ENCODE measurements around the gene ZFAND3. TPM values are rescaled to one million over a fixed set of nuclear protein-coding genes. Genes with fewer than 3 reads are reported as not detected.
"Not testable (repeated sequence)": the region's sequence is repeated elsewhere in the genome, so short reads cannot be mapped to it uniquely, and the experiment has no call there.

The ZFAND3 gene
- total RNA-seq, 1 experiment from 2014 or later = 34.7 TPM

GRCh38 chr6:37880602-37881001, 61.1 kb downstream of the ZFAND3 start:
- in situ Hi-C loops (cut with HindIII; ENCODE audit: low sequenced_read_pairs); DNase-seq (ENCODE audit: low spot score): not testable (repeated sequence)

GRCh38 chr6:37882292-37882691, 62.8 kb downstream of the ZFAND3 start:
- DNase-seq (ENCODE audit: low spot score) = no peak
- in situ Hi-C loops (cut with HindIII; ENCODE audit: low sequenced_read_pairs) = no loop called here

- in situ Hi-C loops (cut with HindIII; ENCODE audit: low sequenced_read_pairs) = no loop called here
- DNase-seq (ENCODE audit: low spot score) = no peak
These were observed 63.3 kb downstream of the ZFAND3 start for GRCh38 chr6:37882724-37883413.

GRCh38 chr6:37884548-37884947, 65.0 kb downstream of the ZFAND3 start:
- DNase-seq (ENCODE audit: low spot score) = no peak
- in situ Hi-C loops (cut with HindIII; ENCODE audit: low sequenced_read_pairs) = no loop called here

- DNase-seq (ENCODE audit: low spot score) = no peak
- in situ Hi-C loops (cut with HindIII; ENCODE audit: low sequenced_read_pairs) = no loop called here
These were observed 69.5 kb downstream of the ZFAND3 start for GRCh38 chr6:37889051-37889450.

GRCh38 chr6:37889486-37889885, 70.0 kb downstream of the ZFAND3 start:
- no peak for DNase-seq (ENCODE audit: low spot score)
- in situ Hi-C loops (cut with HindIII; ENCODE audit: low sequenced_read_pairs) = no loop called here

GRCh38 chr6:37891072-37891471, 71.5 kb downstream of the ZFAND3 start:
- no peak for DNase-seq (ENCODE audit: low spot score)
- in situ Hi-C loops (cut with HindIII; ENCODE audit: low sequenced_read_pairs) = no loop called here

- in situ Hi-C loops (cut with HindIII; ENCODE audit: low sequenced_read_pairs) = no loop called here
- DNase-seq (ENCODE audit: low spot score) = no peak
These were observed 73.7 kb downstream of the ZFAND3 start for GRCh38 chr6:37893257-37893656.

GRCh38 chr6:37893734-37894133, 74.2 kb downstream of the ZFAND3 start:
- in situ Hi-C loops (cut with HindIII; ENCODE audit: low sequenced_read_pairs); DNase-seq (ENCODE audit: low spot score): not testable (repeated sequence)

- DNase-seq (ENCODE audit: low spot score) = no peak
- in situ Hi-C loops (cut with HindIII; ENCODE audit: low sequenced_read_pairs) = no loop called here
These were observed 75.1 kb downstream of the ZFAND3 start for GRCh38 chr6:37894585-37894984.

- no peak for DNase-seq (ENCODE audit: low spot score)
These were observed 77.8 kb downstream of the ZFAND3 start for GRCh38 chr6:37897321-37897720.

GRCh38 chr6:37897818-37898515, 78.4 kb downstream of the ZFAND3 start:
- no peak for DNase-seq (ENCODE audit: low spot score)
- in situ Hi-C loops (cut with HindIII; ENCODE audit: low sequenced_read_pairs) = no loop called here

More at GRCh38 chr6:37897321-37897720, 77.8 kb downstream of the ZFAND3 start:
- in situ Hi-C loops (cut with HindIII; ENCODE audit: low sequenced_read_pairs) = no loop called here

GRCh38 chr6:37903351-37904340, 84.1 kb downstream of the ZFAND3 start:
- no peak for DNase-seq (ENCODE audit: low spot score)
- in situ Hi-C loops (cut with HindIII; ENCODE audit: low sequenced_read_pairs) = no loop called here

- no peak for DNase-seq (ENCODE audit: low spot score)
- in situ Hi-C loops (cut with HindIII; ENCODE audit: low sequenced_read_pairs) = no loop called here
These were observed 85.1 kb downstream of the ZFAND3 start for GRCh38 chr6:37904590-37904989.

GRCh38 chr6:37906121-37906520, 86.6 kb downstream of the ZFAND3 start:
- in situ Hi-C loops (cut with HindIII; ENCODE audit: low sequenced_read_pairs) = no loop called here
- DNase-seq (ENCODE audit: low spot score) = no peak

- in situ Hi-C loops (cut with HindIII; ENCODE audit: low sequenced_read_pairs) = no loop called here
These were observed 91.5 kb downstream of the ZFAND3 start for GRCh38 chr6:37910998-37911397.

GRCh38 chr6:37913210-37913609, 93.7 kb downstream of the ZFAND3 start:
- in situ Hi-C loops (cut with HindIII; ENCODE audit: low sequenced_read_pairs) = no loop called here
- DNase-seq (ENCODE audit: low spot score) = no peak

More at GRCh38 chr6:37910998-37911397, 91.5 kb downstream of the ZFAND3 start:
- DNase-seq (ENCODE audit: low spot score) = no peak

GRCh38 chr6:37915463-37915862, 95.9 kb downstream of the ZFAND3 start:
- DNase-seq (ENCODE audit: low spot score) = no peak
- in situ Hi-C loops (cut with HindIII; ENCODE audit: low sequenced_read_pairs) = no loop called here

GRCh38 chr6:37916149-37916548, 96.6 kb downstream of the ZFAND3 start:
- DNase-seq (ENCODE audit: low spot score) = no peak
- in situ Hi-C loops (cut with HindIII; ENCODE audit: low sequenced_read_pairs) = no loop called here

- no peak for DNase-seq (ENCODE audit: low spot score)
- in situ Hi-C loops (cut with HindIII; ENCODE audit: low sequenced_read_pairs) = no loop called here
These were observed 97.1 kb downstream of the ZFAND3 start for GRCh38 chr6:37916675-37917074.

All from G401 (cell line).